ENCODE results near the gene FOSB. TPM values are rescaled to one million over a fixed set of nuclear protein-coding genes. Genes with fewer than 3 reads are reported as not detected.

Gene FOSB
- total RNA-seq, 6 donors from 2014 or later, result 8.8 to 152 (median 94.9) TPM; not detected in 1

- peak; percentile 86 to 90 for DNase-seq
- H3K9me3 ChIP-seq, result no peaks in the 10 kb centered on the region
- peak overlapping the region; percentile 92 to 98 (median 98) for H3K27ac ChIP-seq
- TF ChIP-seq POLR2AphosphoS5 (IDR thresholded peaks at IDR 0.05), result peak; percentile 42 to 51
- peak in 1 of 4 donors; percentile 0 for TF ChIP-seq POLR2A (IDR thresholded peaks at IDR 0.05)
- TF ChIP-seq CTCF (IDR thresholded peaks at IDR 0.05), result peak; percentile 90 to 97 (median 94)
- no peak for TF ChIP-seq EP300 (IDR thresholded peaks at IDR 0.05)
- peak; percentile 68 to 94 for ATAC-seq (ENCODE audit: low FRiP score in 2 of 2)
- 0 to 1% methylated on average over 33 to 39 of the region's 39 CpGs for WGBS, 2 donors
- peak overlapping the region in 3 of 4 donors; percentile 38 to 55 (median 51) for H3K4me3 ChIP-seq
- peaks cover 0 to 3% (median 0%) of the 10 kb centered on the region in 4 donors for H3K27me3 ChIP-seq
- peaks cover 9 to 15% (median 12%) of the 10 kb centered on the region in 4 donors for H3K4me1 ChIP-seq
- no peaks in the 10 kb centered on the region for H3K36me3 ChIP-seq
These were observed 10.8 kb downstream of the FOSB start for GRCh38 chr19:45478454-45479238.

GRCh38 chr19:45483033-45483432 is 15.2 kb downstream of the FOSB start:
- TF ChIP-seq POLR2AphosphoS5 (IDR thresholded peaks at IDR 0.05), result no peak
- TF ChIP-seq POLR2A (IDR thresholded peaks at IDR 0.05), result no peak
- TF ChIP-seq CTCF (IDR thresholded peaks at IDR 0.05), result no peak
- TF ChIP-seq EP300 (IDR thresholded peaks at IDR 0.05), result no peak
- Histone ChIP-seq H3K4me1 (peaks cover 6 to 13% (median 12%) of the 10 kb centered on the region in 4 donors), H3K4me3 (no peak overlapping the region), H3K27me3 (no peaks in the 10 kb centered on the region), H3K27ac (no peak overlapping the region), H3K9me3 (no peaks in the 10 kb centered on the region), H3K36me3 (no peaks in the 10 kb centered on the region)
- no peak for ATAC-seq (ENCODE audit: low FRiP score in 2 of 2)
- 81 to 88% methylated on average over 5 of the region's 5 CpGs for WGBS, 2 donors
- DNase-seq, result no peak

- Histone ChIP-seq H3K36me3 (no peaks in the 10 kb centered on the region), H3K27ac (no peak overlapping the region), H3K9me3 (no peaks in the 10 kb centered on the region), H3K4me3 (no peak overlapping the region), H3K4me1 (peaks cover 4 to 8% (median 7%) of the 10 kb centered on the region in 4 donors), H3K27me3 (no peaks in the 10 kb centered on the region)
- 77 to 83% methylated on average over 13 of the region's 13 CpGs for WGBS, 2 donors
- ATAC-seq (ENCODE audit: low FRiP score in 2 of 2), result no peak
- DNase-seq, result no peak
- TF ChIP-seq CTCF (IDR thresholded peaks at IDR 0.05), result no peak
- TF ChIP-seq POLR2A (IDR thresholded peaks at IDR 0.05), result no peak
- TF ChIP-seq EP300 (IDR thresholded peaks at IDR 0.05), result no peak
- no peak for TF ChIP-seq POLR2AphosphoS5 (IDR thresholded peaks at IDR 0.05)
These were observed 16.6 kb downstream of the FOSB start for GRCh38 chr19:45484273-45484945.

GRCh38 chr19:45485305-45486077 is 17.7 kb downstream of the FOSB start:
- TF ChIP-seq CTCF (IDR thresholded peaks at IDR 0.05), result peak; percentile 88 to 91 (median 89)
- TF ChIP-seq POLR2AphosphoS5 (IDR thresholded peaks at IDR 0.05), result peak in 1 of 2 donors; percentile 41
- TF ChIP-seq POLR2A (IDR thresholded peaks at IDR 0.05), result no peak
- Histone ChIP-seq H3K27ac (peak overlapping the region; percentile 51 to 92 (median 65)), H3K9me3 (no peaks in the 10 kb centered on the region), H3K36me3 (no peaks in the 10 kb centered on the region), H3K4me1 (peaks cover 4 to 8% (median 7%) of the 10 kb centered on the region in 4 donors), H3K4me3 (peak overlapping the region; percentile 41 to 87 (median 60)), H3K27me3 (no peaks in the 10 kb centered on the region)
- WGBS, 2 donors, result 1% methylated on average over 20 to 35 of the region's 35 CpGs
- peak; percentile 99 to 100 for DNase-seq
- peak; percentile 99 for ATAC-seq (ENCODE audit: low FRiP score in 2 of 2)
